Osteoblast (primary cell): Measurements from ENCODE around the gene CPNE4. TPM values are rescaled to one million over a fixed set of nuclear protein-coding genes. Genes with fewer than 3 reads are reported as not detected.

Experiments used
- DNase-seq: peaks from one replicate; pipeline ENCODE4 v3.0.0; 2011; ENCODE audit warnings: low spot score, mixed read lengths; ENCODE audit not compliant: insufficient read length; ENCODE audit errors: missing footprints
- H2AFZ ChIP-seq: 2 replicates; pipeline ENCODE4 v1.6.0; 2011; ENCODE audit warnings: mild to moderate bottlenecking, low read length
- H3K27ac ChIP-seq: 2 replicates; pipeline ENCODE4 v1.5.1; 2011; ENCODE audit warnings: mild to moderate bottlenecking, low read depth, low read length, moderate library complexity
- H3K27me3 ChIP-seq: 2 replicates; pipeline ENCODE4 v1.6.0; 2012; ENCODE audit warnings: mild to moderate bottlenecking, control low read depth, inconsistent platforms, low read length, moderate library complexity; ENCODE audit not compliant: insufficient read depth
- H3K36me3 ChIP-seq: 2 replicates; pipeline ENCODE4 v1.5.1; 2011; ENCODE audit warnings: mild to moderate bottlenecking, low read length, control low read depth, moderate library complexity; ENCODE audit not compliant: insufficient read depth
- H3K4me1 ChIP-seq: 2 replicates; pipeline ENCODE4 v1.5.1; 2011; ENCODE audit warnings: mild to moderate bottlenecking, low read length, control low read depth, moderate library complexity; ENCODE audit not compliant: insufficient read depth
- H3K4me2 ChIP-seq: 2 replicates; pipeline ENCODE4 v1.6.0; 2011; ENCODE audit warnings: mild to moderate bottlenecking, low read length; ENCODE audit not compliant: insufficient read depth
- H3K4me3 ChIP-seq: fragments of 200-600 bp; sonication (generic); 3 replicates; pipeline ENCODE4 v1.5.1; 2012; ENCODE audit warnings: mild to moderate bottlenecking, low read length, inconsistent platforms; ENCODE audit not compliant: insufficient read depth
- H3K79me2 ChIP-seq: 2 replicates; pipeline ENCODE4 v1.6.0; 2012; ENCODE audit warnings: mild to moderate bottlenecking, low read length, control low read depth, inconsistent platforms; ENCODE audit not compliant: insufficient read depth
- H3K9me3 ChIP-seq: 2 replicates; pipeline ENCODE4 v1.5.1; 2011; ENCODE audit warnings: low read depth, low read length, control low read depth
- H4K20me1 ChIP-seq: 2 replicates; pipeline ENCODE4 v1.6.0; 2012; ENCODE audit warnings: mild to moderate bottlenecking, low read length, control low read depth; ENCODE audit not compliant: insufficient read depth
- total RNA-seq: library from RNA; depleted of rRNA; stranded (reverse); fragments of >200 nt; gene quantifications from 2 replicates; pipeline ENCODE4 v1.2.3, GENCODE V29; 2012
- TF ChIP-seq, protein P1 (sequence below): IDR thresholded peaks from 2 replicates; pipeline ENCODE4 v1.5.1; 2011; ENCODE audit warnings: mild to moderate bottlenecking, low read depth, low read length, moderate library complexity; ENCODE audit errors: extremely low read depth

CPNE4 gene
- total RNA-seq, 1 donor = not detected

DNA sequence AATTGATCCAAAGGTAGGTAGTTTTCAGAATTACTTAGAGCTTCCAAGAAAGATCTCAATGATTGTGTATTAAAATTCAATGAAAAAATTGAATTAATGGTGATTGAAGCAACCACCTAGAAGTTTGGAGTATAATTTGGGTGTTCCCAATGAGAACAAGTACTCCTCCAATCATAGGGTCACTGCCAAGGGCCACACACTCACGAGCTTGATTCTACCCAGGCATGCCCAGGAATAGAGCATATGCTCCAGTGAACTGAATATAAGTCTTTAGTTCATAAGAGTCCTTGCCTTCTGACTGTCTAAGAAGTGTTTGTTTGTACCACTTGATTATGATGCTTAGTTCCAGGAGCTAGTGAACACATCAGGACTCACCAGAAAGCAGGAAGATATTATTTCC lies 133.9 kb downstream of the CPNE4 start:
- no peak for DNase-seq
- Histone ChIP-seq H3K27me3 (no peaks in the 10 kb centered on the region), H3K36me3 (no peaks in the 10 kb centered on the region), H3K79me2 (no peaks in the 10 kb centered on the region), H3K27ac (no peak overlapping the region), H3K4me2 (no peak overlapping the region), H3K4me3 (no peak overlapping the region), H4K20me1 (no peaks in the 10 kb centered on the region), H2AFZ (no peak overlapping the region), H3K4me1 (peaks cover 17% of the 10 kb centered on the region), H3K9me3 (no peaks in the 10 kb centered on the region)
- TF ChIP-seq, protein P1, sequence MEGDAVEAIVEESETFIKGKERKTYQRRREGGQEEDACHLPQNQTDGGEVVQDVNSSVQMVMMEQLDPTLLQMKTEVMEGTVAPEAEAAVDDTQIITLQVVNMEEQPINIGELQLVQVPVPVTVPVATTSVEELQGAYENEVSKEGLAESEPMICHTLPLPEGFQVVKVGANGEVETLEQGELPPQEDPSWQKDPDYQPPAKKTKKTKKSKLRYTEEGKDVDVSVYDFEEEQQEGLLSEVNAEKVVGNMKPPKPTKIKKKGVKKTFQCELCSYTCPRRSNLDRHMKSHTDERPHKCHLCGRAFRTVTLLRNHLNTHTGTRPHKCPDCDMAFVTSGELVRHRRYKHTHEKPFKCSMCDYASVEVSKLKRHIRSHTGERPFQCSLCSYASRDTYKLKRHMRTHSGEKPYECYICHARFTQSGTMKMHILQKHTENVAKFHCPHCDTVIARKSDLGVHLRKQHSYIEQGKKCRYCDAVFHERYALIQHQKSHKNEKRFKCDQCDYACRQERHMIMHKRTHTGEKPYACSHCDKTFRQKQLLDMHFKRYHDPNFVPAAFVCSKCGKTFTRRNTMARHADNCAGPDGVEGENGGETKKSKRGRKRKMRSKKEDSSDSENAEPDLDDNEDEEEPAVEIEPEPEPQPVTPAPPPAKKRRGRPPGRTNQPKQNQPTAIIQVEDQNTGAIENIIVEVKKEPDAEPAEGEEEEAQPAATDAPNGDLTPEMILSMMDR = no peak

DNA sequence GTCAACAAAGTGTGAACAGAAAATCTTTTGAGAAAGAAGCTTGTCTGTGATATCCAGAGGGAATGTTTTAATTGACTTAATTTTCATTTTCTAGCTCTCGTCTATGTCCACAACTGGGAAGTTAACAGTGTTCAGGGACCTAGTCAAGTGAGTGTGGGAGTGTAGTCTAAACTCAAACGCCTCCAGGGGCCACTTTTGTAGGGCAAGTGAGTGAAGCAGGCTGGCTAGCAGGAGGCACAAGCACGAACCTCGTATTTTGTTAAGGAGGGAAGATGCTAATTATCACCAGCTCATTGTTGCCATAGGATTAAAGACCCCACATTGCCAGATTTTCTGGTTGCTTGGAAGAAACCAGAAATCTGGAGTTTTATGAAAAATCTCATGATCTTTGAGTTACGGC lies 135.8 kb downstream of the CPNE4 start:
- H3K27ac ChIP-seq = no peak overlapping the region
- no peak overlapping the region for H2AFZ ChIP-seq
- no peaks in the 10 kb centered on the region for H3K36me3 ChIP-seq
- no peak for DNase-seq
- no peak overlapping the region for H3K4me2 ChIP-seq
- H3K79me2 ChIP-seq = no peaks in the 10 kb centered on the region
- H3K27me3 ChIP-seq = no peaks in the 10 kb centered on the region
- H3K9me3 ChIP-seq = no peaks in the 10 kb centered on the region
- TF ChIP-seq, protein P1 = no peak
- peaks cover 9% of the 10 kb centered on the region for H3K4me1 ChIP-seq
- H4K20me1 ChIP-seq = no peaks in the 10 kb centered on the region
- H3K4me3 ChIP-seq = no peak overlapping the region

DNA sequence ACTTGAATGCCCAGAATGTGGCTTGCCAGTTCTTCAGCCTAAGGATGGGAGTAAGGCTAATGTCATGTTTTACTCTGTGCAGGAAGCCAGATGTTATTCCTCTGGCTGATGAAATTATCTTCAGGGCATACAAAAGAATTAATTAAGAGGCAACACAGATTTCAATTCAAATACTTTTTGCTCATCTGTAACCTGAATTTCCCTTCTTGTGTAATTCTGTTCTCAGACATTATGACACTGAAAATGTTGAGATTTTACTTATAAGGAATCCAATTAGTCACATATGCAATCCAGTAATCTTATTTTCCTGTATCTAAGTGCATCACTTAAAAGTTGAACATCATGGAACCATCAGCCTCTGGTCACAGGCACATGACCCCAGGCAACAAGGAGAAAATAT lies 136.5 kb downstream of the CPNE4 start:
- H3K36me3 ChIP-seq = no peaks in the 10 kb centered on the region
- no peak overlapping the region for H3K4me2 ChIP-seq
- H3K27me3 ChIP-seq = no peaks in the 10 kb centered on the region
- TF ChIP-seq, protein P1 = no peak
- H3K4me3 ChIP-seq = no peak overlapping the region
- peaks cover 2% of the 10 kb centered on the region for H3K4me1 ChIP-seq
- no peaks in the 10 kb centered on the region for H3K9me3 ChIP-seq
- H3K79me2 ChIP-seq = no peaks in the 10 kb centered on the region
- no peak for DNase-seq
- H2AFZ ChIP-seq = no peak overlapping the region
- H3K27ac ChIP-seq = no peak overlapping the region
- no peaks in the 10 kb centered on the region for H4K20me1 ChIP-seq

DNA sequence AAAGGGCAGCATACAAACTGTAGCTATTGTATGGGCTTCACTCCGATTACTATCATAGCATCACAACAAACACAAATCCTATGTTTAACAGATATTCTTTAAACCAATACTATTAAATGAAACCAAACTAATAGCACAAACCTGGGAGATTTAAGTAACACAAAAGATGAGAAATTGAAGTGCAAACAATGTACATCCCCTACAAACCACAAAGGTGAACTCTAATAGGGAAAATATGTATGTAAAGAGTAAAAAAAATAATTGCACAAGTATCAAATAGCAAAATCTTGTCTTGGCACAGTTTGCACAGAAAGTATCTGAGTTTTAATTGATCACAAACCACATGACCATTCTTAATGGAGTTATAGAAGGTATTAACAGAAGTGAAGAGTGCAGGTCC lies 138.5 kb downstream of the CPNE4 start:
- no peak overlapping the region for H2AFZ ChIP-seq
- H3K4me1 ChIP-seq = no peaks in the 10 kb centered on the region
- no peaks in the 10 kb centered on the region for H3K27me3 ChIP-seq
- no peak for DNase-seq
- H3K4me3 ChIP-seq = no peak overlapping the region
- no peaks in the 10 kb centered on the region for H3K36me3 ChIP-seq
- H4K20me1 ChIP-seq = no peaks in the 10 kb centered on the region
- TF ChIP-seq, protein P1 = no peak
- no peak overlapping the region for H3K27ac ChIP-seq
- H3K9me3 ChIP-seq = no peaks in the 10 kb centered on the region
- no peaks in the 10 kb centered on the region for H3K79me2 ChIP-seq
- H3K4me2 ChIP-seq = no peak overlapping the region
